Astrocyte (in vitro differentiated cells and primary cell): Measurements from ENCODE around the gene RABGAP1L.

Experiments
- CTCF ChIP-seq: IDR thresholded peaks from 2 replicates; pipeline ENCODE4 v1.5.1; 2011; ENCODE audit warnings: low read depth, mild to moderate bottlenecking, inconsistent platforms, low read length, moderate library complexity; ENCODE audit not compliant: insufficient read depth
- EZH2 ChIP-seq: IDR thresholded peaks from 2 replicates; pipeline ENCODE4 v1.6.1; 2012; ENCODE audit warnings: mild to moderate bottlenecking, low read length, inconsistent platforms; ENCODE audit not compliant: insufficient read depth

DNA sequence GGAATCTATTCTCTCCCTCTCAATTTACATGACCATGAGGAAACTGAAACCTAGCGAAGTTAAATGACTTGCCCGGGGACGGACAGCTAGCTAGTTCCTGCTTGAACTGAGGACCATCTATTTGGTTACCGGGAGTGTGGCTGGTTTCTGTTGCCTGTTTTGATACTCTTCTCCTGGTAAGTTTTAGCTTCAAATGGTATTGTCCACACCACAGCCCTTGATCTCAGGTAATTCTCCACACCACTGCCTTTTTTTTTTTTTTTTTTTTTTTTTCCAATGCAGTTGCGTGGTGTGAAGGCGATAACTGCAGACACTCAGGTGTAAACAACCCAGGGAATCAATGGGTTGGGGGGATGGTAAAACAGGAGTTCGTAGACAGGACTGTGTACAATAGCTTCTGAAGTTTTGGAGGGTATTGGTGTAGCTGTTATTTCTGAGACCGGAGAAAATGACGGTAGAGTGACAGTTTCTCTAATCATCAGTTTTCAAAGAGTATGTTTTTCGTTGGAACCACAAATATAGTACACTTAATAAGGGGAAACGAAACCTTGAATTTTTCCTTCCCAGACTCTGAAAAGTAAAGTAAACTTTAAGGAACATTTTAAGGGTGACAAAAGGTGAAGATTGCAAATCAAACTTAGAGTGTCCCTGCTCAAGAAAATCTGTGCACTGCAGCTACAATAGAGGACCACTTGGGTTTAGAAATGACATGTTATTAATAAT, 715.2 kb downstream of the RABGAP1L start:
- TF ChIP-seq CTCF (no peak), EZH2 (no peak)
